HG02970 (cell line): ENCODE measurements around the gene SND1.
A peak's percentile ranks its signal among the peaks of the same experiment; 100 is the strongest.

Source experiments
- ATAC-seq: cut with Tn5 transposase; IDR thresholded peaks from one replicate; pipeline ENCODE4 v1.9.1; 2021; ENCODE audit warnings: mild to moderate bottlenecking, moderate library complexity, moderate number of reproducible peaks; ENCODE audit not compliant: unreplicated experiment, low FRiP score

The SND1 gene

GRCh38 chr7:127651556-127652332, at the start of gene SND1:
TSS of gene SND1 (plus strand) at chr7:127652194. CDS start at chr7:127652374, 180 bp downstream.
- peak; percentile 97 for ATAC-seq

GRCh38 chr7:127608446-127608845, 43.5 kb upstream of the SND1 start:
- ATAC-seq: no peak

- no peak for ATAC-seq
These were observed 42.7 kb upstream of the SND1 start for GRCh38 chr7:127609297-127609696.

- no peak for ATAC-seq
These were observed 39.7 kb upstream of the SND1 start for GRCh38 chr7:127612263-127612662.

GRCh38 chr7:127616724-127617123, 35.3 kb upstream of the SND1 start:
- ATAC-seq: no peak

GRCh38 chr7:127618042-127618441, 34.0 kb upstream of the SND1 start, which contains the start of gene PAX4:
TSS of gene PAX4 (minus strand) at chr7:127618142. CDS start at chr7:127615928, 2,214 bp downstream.
- ATAC-seq: no peak

- no peak for ATAC-seq
These were observed 33.2 kb upstream of the SND1 start for GRCh38 chr7:127618775-127619174.

- ATAC-seq: no peak
These were observed 32.2 kb upstream of the SND1 start for GRCh38 chr7:127619681-127620405.

- ATAC-seq: no peak
These were observed 31.4 kb upstream of the SND1 start for GRCh38 chr7:127620406-127621233.

- ATAC-seq: no peak
These were observed 26.7 kb upstream of the SND1 start for GRCh38 chr7:127625331-127625730.

- ATAC-seq: no peak
These were observed 23.5 kb upstream of the SND1 start for GRCh38 chr7:127628445-127628844.

- no peak for ATAC-seq
These were observed 22.6 kb upstream of the SND1 start for GRCh38 chr7:127629268-127629854.

- no peak for ATAC-seq
These were observed 19.6 kb upstream of the SND1 start for GRCh38 chr7:127632276-127632910.

- no peak for ATAC-seq
These were observed 16.2 kb upstream of the SND1 start for GRCh38 chr7:127635659-127636285.

GRCh38 chr7:127638197-127638596, 13.8 kb upstream of the SND1 start:
- no peak for ATAC-seq

GRCh38 chr7:127644484-127644883, 7.5 kb upstream of the SND1 start:
- no peak for ATAC-seq

GRCh38 chr7:127647636-127648035, 4.4 kb upstream of the SND1 start:
- ATAC-seq: no peak

GRCh38 chr7:127648986-127649385, 3.0 kb upstream of the SND1 start:
- no peak for ATAC-seq

- no peak for ATAC-seq
These were observed 993 bp upstream of the SND1 start for GRCh38 chr7:127650847-127651555.
